Activated CD4-positive, alpha-beta T cell treated with anti-CD3 and anti-CD28 coated beads, Interleukin-2, amount 10 ng/mL, durations not matched to agents 24 days and 14 days (primary cell): ENCODE results near the gene DYNLT5. TPM values are rescaled to one million over a fixed set of nuclear protein-coding genes. Genes with fewer than 3 reads are reported as not detected.
A peak's percentile ranks its signal among the peaks of the same experiment; 100 is the strongest.

Experiments
- DNase-seq: peaks from one replicate; pipeline ENCODE4 v3.0.0; 2022
- H3K27ac Mint-ChIP-seq: one replicate; pipeline ENCODE4 v1.8.0; 2022; ENCODE audit warnings: mild to moderate bottlenecking, mixed read lengths
- H3K27me3 Mint-ChIP-seq: one replicate; pipeline ENCODE4 v1.8.0; 2022; ENCODE audit warnings: mixed read lengths
- H3K36me3 Mint-ChIP-seq: one replicate; pipeline ENCODE4 v1.8.0; 2022; ENCODE audit warnings: low read depth, mild to moderate bottlenecking, mixed read lengths
- H3K4me1 Mint-ChIP-seq: one replicate; pipeline ENCODE4 v1.8.0; 2021; ENCODE audit warnings: mixed read lengths
- H3K4me3 Mint-ChIP-seq: one replicate; pipeline ENCODE4 v1.8.0; 2022; ENCODE audit warnings: mild to moderate bottlenecking, moderate library complexity, mixed read lengths
- H3K9me3 Mint-ChIP-seq: one replicate; pipeline ENCODE4 v1.8.0; 2021; ENCODE audit warnings: mixed read lengths
- intact Hi-C: fragments of 100-400 bp; cut with micrococcal nuclease; formaldehyde crosslinking; loops from one replicate; pipeline ENCODE4 v1.15.1; 2023
- total RNA-seq: library from RNA; stranded (reverse); gene quantifications from 2 replicates; pipeline ENCODE4 v1.2.3, GENCODE V29; 2022

The DYNLT5 gene
- total RNA-seq, 1 donor from 2014 or later = not detected

DNA sequence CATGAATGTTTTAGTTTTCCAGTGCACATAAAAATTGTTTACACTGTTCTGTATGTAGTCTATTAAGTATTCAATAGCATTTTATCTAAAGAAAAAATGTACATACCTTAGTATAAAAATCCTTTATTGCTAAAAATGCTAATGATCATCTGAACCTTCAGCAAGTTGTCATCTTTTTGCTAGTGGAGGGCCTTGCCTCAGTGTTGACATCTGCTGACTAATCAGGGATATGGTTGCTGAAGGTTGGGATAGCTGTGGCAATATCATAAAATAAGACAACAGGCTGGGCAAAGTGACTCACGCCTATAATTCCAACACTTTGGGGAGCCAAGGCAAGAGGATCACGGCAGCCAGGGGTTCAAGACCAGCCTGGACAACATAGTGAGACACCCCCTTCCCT lies 9.0 kb downstream of the DYNLT5 start:
- intact Hi-C loops = loop anchor here (10.0 kb wide), 1 partner anchor 744 kb away; no protein-coding TSS in a partner anchor
- Mint-ChIP-seq H3K27ac (no peak overlapping the region), H3K36me3 (no peaks in the 10 kb centered on the region), H3K9me3 (no peaks in the 10 kb centered on the region), H3K4me3 (no peak overlapping the region), H3K4me1 (peaks cover 3% of the 10 kb centered on the region), H3K27me3 (peaks cover 11% of the 10 kb centered on the region)
- no peak for DNase-seq

DNA sequence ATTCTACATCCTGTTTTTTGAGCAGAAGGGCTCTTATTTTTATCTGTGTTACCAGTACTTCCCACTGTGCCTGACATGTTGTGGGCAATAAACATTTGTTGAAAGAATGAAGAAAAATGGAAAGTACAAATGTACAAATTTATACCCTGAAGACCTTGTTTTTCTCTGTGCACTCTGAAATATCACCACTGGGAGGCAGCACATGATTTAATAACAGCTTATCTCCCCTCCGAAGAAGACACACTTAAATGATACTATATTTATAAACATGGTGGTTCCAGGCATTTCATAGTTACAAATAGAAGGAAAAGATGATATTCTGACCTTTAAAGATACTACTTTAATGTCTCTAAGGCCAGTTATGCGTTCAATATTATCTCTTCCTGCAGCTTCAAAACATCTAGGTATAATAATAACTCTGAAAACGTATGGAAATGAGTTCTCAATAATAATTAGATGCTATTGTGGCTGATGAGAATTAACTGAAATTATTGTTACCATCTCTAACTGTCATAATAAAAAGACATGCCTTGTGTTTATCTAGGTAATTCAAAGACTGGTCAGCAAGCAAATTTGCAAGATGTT lies 12.8 kb downstream of the DYNLT5 start:
- H3K4me3 Mint-ChIP-seq = no peak overlapping the region
- no peaks in the 10 kb centered on the region for H3K9me3 Mint-ChIP-seq
- peak; percentile 86 for DNase-seq
- intact Hi-C loops = loop anchor here (1.0 to 10.0 kb wide), 7 partner anchors 160 to 740 kb away; partner anchors contain the start of gene SLC35D1
- no peak overlapping the region for H3K27ac Mint-ChIP-seq
- no peaks in the 10 kb centered on the region for H3K36me3 Mint-ChIP-seq
- no peaks in the 10 kb centered on the region for H3K27me3 Mint-ChIP-seq
- peaks cover 16% of the 10 kb centered on the region for H3K4me1 Mint-ChIP-seq

DNA sequence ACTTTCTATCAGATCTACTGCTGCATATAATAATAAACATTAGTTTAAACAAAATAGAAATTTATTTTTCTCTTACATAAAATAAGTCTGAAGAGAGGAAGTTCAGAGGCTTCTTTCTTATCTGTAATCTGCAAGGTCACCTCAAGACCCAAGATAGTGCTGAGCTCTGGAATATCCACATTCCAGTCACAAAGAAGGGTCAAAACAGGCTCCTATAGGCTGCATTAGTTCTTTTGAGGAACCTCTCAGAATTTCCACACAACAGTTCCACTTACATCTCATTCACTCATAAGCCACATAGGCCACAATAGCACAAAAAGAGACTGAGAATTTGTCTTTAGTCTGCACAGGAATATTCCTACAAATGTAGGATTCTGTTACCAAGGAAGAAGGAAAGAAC lies 15.4 kb downstream of the DYNLT5 start:
- no peaks in the 10 kb centered on the region for H3K36me3 Mint-ChIP-seq
- H3K4me1 Mint-ChIP-seq = peaks cover 28% of the 10 kb centered on the region

GRCh38 chr1:66768965-66769364 lies 16.7 kb downstream of the DYNLT5 start:
- no peak for DNase-seq
- Mint-ChIP-seq H3K9me3 (no peaks in the 10 kb centered on the region), H3K27ac (no peak overlapping the region), H3K27me3 (no peaks in the 10 kb centered on the region), H3K36me3 (no peaks in the 10 kb centered on the region), H3K4me1 (peaks cover 28% of the 10 kb centered on the region), H3K4me3 (peak overlapping the region; percentile 66)
- intact Hi-C loops = loop anchor here (1.0 to 10.0 kb wide), 6 partner anchors 19 to 736 kb away; partner anchors contain the start of gene SLC35D1

More for the DNA sequence above, 15.4 kb downstream of the DYNLT5 start:
- no peak for DNase-seq
- H3K9me3 Mint-ChIP-seq = no peaks in the 10 kb centered on the region
- intact Hi-C loops = loop anchor here (5.0 to 10.0 kb wide), 5 partner anchors 215 to 737 kb away; partner anchors contain the start of gene SLC35D1
- H3K27ac Mint-ChIP-seq = no peak overlapping the region
- H3K4me3 Mint-ChIP-seq = no peak overlapping the region
- no peaks in the 10 kb centered on the region for H3K27me3 Mint-ChIP-seq

DNA sequence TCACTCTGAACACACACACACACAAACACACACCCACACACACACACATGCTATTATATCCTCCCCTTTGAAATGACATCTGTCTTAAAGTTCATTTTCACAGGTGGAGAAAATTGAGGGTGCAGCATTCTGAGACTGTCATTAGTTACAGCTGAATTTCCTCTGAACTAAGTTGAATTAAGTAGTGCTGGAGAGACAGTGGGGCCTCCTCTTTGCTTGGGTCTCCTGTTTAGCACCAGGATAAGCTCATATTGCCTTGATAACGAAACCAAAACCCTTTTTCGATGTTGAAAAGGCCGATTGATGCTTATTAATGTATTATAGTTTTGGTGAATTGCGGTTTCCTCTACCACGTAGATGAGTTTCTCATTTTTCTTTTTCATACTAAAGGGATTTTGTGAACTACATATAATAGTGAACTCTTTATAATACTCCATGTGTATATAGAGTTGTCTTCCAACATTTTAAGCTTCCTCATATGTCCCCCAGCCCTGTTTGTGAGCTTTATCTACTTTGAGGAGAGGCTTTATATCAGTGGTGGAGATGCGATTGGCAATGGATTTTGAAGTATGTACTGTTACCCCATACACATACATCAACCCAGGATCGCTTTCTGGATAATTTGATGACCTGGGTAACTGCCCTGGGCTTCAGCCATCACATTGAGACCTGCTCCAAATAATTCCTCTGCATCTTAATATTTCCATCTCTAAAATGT lies 17.4 kb downstream of the DYNLT5 start:
- Mint-ChIP-seq H3K4me3 (peak overlapping the region; percentile 66), H3K27me3 (no peaks in the 10 kb centered on the region), H3K4me1 (peaks cover 28% of the 10 kb centered on the region), H3K36me3 (no peaks in the 10 kb centered on the region), H3K9me3 (no peaks in the 10 kb centered on the region), H3K27ac (peak overlapping the region; percentile 18)
- intact Hi-C loops = loop anchor here (1.0 to 10.0 kb wide), 6 partner anchors 19 to 735 kb away; partner anchors contain the start of gene SLC35D1
- DNase-seq = peak; percentile 72

- Mint-ChIP-seq H3K27me3 (no peaks in the 10 kb centered on the region), H3K4me1 (peaks cover 28% of the 10 kb centered on the region), H3K27ac (peak overlapping the region; percentile 52), H3K36me3 (no peaks in the 10 kb centered on the region), H3K4me3 (peak overlapping the region; percentile 66), H3K9me3 (no peaks in the 10 kb centered on the region)
- intact Hi-C loops = no loop called here
- DNase-seq = no peak
These were observed 18.0 kb downstream of the DYNLT5 start for GRCh38 chr1:66770240-66770639.

GRCh38 chr1:66770694-66771093 lies 18.4 kb downstream of the DYNLT5 start:
- H3K9me3 Mint-ChIP-seq = no peaks in the 10 kb centered on the region
- H3K4me3 Mint-ChIP-seq = peak overlapping the region; percentile 32
- H3K4me1 Mint-ChIP-seq = peaks cover 28% of the 10 kb centered on the region
- H3K27ac Mint-ChIP-seq = peak overlapping the region; percentile 52
- H3K36me3 Mint-ChIP-seq = no peaks in the 10 kb centered on the region
- intact Hi-C loops = no loop called here
- H3K27me3 Mint-ChIP-seq = peaks cover 4% of the 10 kb centered on the region
- no peak for DNase-seq

DNA sequence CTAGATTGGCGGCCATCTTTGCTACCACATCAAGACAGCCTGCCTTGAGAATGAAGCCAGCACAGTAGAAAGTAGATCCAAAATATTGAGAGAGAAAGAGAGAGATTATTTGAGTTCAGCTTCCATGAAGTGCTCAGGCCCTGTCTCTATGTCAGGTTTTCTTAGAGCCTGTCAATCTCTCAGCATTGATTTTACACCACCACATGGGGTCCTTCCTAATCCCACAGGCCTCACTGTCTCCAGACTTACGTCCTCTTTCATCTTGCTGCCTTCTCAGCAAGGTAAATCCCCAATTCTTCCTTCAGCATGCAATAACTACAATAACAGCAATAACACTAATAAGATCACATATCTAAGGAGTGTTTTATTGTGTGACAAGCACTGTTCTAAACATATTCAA lies 21.0 kb downstream of the DYNLT5 start:
- Mint-ChIP-seq H3K27me3 (peaks cover 8% of the 10 kb centered on the region), H3K27ac (no peak overlapping the region), H3K4me3 (no peak overlapping the region), H3K4me1 (peaks cover 25% of the 10 kb centered on the region), H3K9me3 (no peaks in the 10 kb centered on the region), H3K36me3 (no peaks in the 10 kb centered on the region)
- DNase-seq = no peak
- intact Hi-C loops = no loop called here

DNA sequence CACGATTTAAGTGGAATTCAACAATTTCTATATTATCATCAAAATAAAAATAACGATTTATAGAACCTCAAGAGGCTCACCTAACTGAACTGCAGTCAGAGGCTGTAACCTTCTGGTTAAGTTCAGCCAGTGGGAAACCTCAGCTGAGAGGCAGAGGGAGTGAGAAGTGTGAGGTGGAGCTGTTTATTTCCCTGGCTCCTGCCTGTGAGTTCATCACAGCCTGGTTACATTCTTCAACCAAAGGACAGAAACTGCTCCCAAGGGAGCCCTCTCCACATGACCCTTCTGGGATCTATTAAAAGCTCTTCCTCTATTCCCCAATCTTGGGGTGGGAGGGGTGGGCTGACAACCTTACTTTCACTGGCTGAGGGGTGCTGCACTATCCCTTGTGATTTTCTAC lies 22.2 kb downstream of the DYNLT5 start:
- intact Hi-C loops = no loop called here
- H3K27me3 Mint-ChIP-seq = peaks cover 12% of the 10 kb centered on the region
- no peaks in the 10 kb centered on the region for H3K9me3 Mint-ChIP-seq
- no peak overlapping the region for H3K27ac Mint-ChIP-seq
- DNase-seq = no peak
- peaks cover 17% of the 10 kb centered on the region for H3K4me1 Mint-ChIP-seq
- no peak overlapping the region for H3K4me3 Mint-ChIP-seq
- H3K36me3 Mint-ChIP-seq = no peaks in the 10 kb centered on the region

GRCh38 chr1:66775646-66776045 lies 23.4 kb downstream of the DYNLT5 start:
- H3K4me1 Mint-ChIP-seq = peaks cover 10% of the 10 kb centered on the region
- H3K27me3 Mint-ChIP-seq = peaks cover 14% of the 10 kb centered on the region
- no peak overlapping the region for H3K4me3 Mint-ChIP-seq
- H3K9me3 Mint-ChIP-seq = no peaks in the 10 kb centered on the region
- no peak overlapping the region for H3K27ac Mint-ChIP-seq
- intact Hi-C loops = no loop called here
- no peaks in the 10 kb centered on the region for H3K36me3 Mint-ChIP-seq
- no peak for DNase-seq

DNA sequence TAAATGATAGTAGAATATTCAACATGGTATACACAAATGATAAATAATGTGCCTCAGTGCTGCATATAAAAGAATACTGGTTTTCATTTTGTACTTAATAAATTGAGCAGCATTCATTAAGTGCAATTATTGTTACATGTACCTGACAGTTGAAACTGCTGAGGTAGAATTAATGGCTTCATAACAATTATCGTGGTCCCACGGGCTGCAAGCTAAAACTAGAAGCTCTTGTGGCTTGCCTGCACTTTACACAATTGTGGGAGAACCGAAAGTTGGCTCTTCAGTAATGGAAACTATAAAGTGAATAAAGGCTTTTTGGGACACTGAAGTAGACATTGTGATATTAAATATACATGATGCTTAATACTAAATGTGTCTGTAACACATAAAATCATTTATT lies 25.6 kb downstream of the DYNLT5 start:
- no peak for DNase-seq
- intact Hi-C loops = no loop called here
- H3K27ac Mint-ChIP-seq = no peak overlapping the region

DNA sequence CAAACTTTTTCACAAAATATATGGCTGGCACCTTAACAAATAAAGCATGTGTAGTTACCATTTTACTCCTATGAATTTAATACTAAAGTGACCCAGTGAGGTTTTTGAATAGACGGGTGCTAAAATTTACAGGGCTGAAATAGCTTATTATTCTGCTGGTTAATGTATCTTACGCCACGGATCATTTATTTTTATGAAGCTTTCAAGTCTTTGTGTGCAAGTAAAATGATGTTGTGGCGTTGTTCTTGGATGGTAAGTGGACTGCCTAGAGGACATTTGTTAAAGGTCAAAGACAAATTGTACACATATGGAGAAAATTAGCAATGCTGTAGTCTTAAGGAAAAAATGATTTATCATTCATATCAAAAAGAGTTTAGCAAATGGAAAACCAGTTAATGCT lies 26.0 kb downstream of the DYNLT5 start:
- no peaks in the 10 kb centered on the region for H3K36me3 Mint-ChIP-seq
- H3K27me3 Mint-ChIP-seq = peaks cover 14% of the 10 kb centered on the region
- H3K4me3 Mint-ChIP-seq = no peak overlapping the region
- DNase-seq = no peak
- H3K27ac Mint-ChIP-seq = no peak overlapping the region
- intact Hi-C loops = no loop called here
- no peaks in the 10 kb centered on the region for H3K9me3 Mint-ChIP-seq
- H3K4me1 Mint-ChIP-seq = peaks cover 3% of the 10 kb centered on the region

More for the DNA sequence above, 25.6 kb downstream of the DYNLT5 start:
- Mint-ChIP-seq H3K27me3 (peaks cover 14% of the 10 kb centered on the region), H3K4me1 (peaks cover 3% of the 10 kb centered on the region), H3K4me3 (no peak overlapping the region), H3K9me3 (no peaks in the 10 kb centered on the region), H3K36me3 (no peaks in the 10 kb centered on the region)

- peaks cover 14% of the 10 kb centered on the region for H3K27me3 Mint-ChIP-seq
- no peaks in the 10 kb centered on the region for H3K36me3 Mint-ChIP-seq
- no peak overlapping the region for H3K27ac Mint-ChIP-seq
- no peak for DNase-seq
- H3K4me1 Mint-ChIP-seq = peaks cover 3% of the 10 kb centered on the region
- H3K9me3 Mint-ChIP-seq = no peaks in the 10 kb centered on the region
- H3K4me3 Mint-ChIP-seq = no peak overlapping the region
- intact Hi-C loops = no loop called here
These were observed 26.7 kb downstream of the DYNLT5 start for GRCh38 chr1:66778969-66779368.

- H3K9me3 Mint-ChIP-seq = no peaks in the 10 kb centered on the region
- DNase-seq = no peak
- intact Hi-C loops = no loop called here
- H3K4me3 Mint-ChIP-seq = no peak overlapping the region
- no peak overlapping the region for H3K27ac Mint-ChIP-seq
- H3K27me3 Mint-ChIP-seq = peaks cover 14% of the 10 kb centered on the region
- H3K36me3 Mint-ChIP-seq = no peaks in the 10 kb centered on the region
- peaks cover 3% of the 10 kb centered on the region for H3K4me1 Mint-ChIP-seq
These were observed 27.3 kb downstream of the DYNLT5 start for GRCh38 chr1:66779475-66780078.
